ENCODE data around the gene RAB35.

DNA sequence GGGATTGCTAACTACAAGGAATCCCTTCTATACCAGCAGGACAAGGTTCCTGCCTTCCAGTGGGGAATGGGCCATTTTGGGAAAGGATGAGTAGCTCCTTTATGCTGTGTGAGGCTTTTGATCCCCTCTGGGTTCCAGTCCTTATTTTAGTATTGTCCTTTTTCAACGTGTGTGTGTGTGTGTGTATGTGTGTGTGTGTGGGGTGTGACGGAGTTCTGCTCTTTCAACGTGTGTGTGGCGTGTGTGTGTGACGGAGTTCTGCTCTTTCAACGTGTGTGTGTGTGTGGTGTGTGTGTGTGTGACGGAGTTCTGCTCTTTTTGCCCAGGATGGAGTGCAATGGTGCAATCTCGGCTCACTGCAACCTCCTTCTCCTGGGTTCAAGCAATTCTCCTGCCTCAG is 27.4 kb downstream of the RAB35 start:
- TF ChIP-seq CTCF (IDR thresholded peaks at IDR 0.05; ENCODE audit: poor library complexity, severe bottlenecking) (no peak), EZH2 (IDR thresholded peaks at IDR 0.05; ENCODE audit: borderline replicate concordance, insufficient read depth, low read length, poor library complexity, severe bottlenecking) (no peak), RAD21 (conservative IDR thresholded peaks at IDR 0.05) (no peak), SMC3 (conservative IDR thresholded peaks at IDR 0.05; ENCODE audit: poor library complexity) (no peak), POLR2AphosphoS5 (IDR thresholded peaks at IDR 0.05) (no peak), EP300 (conservative IDR thresholded peaks at IDR 0.05; ENCODE audit: poor library complexity, severe bottlenecking) (no peak)

Measured in neural cell (in vitro differentiated cells).